Right renal cortex interstitium (tissue), 3 donors: ENCODE results near the gene SNX15. TPM values are rescaled to one million over a fixed set of nuclear protein-coding genes. Genes with fewer than 3 reads are reported as not detected.
"Not testable (repeated sequence)": the region's sequence is repeated elsewhere in the genome, so short reads cannot be mapped to it uniquely, and the experiment has no call there.

Source experiments
- DNase-seq, 3 donors: peaks; one replicate each; pipeline ENCODE4 v3.0.0-alpha.2; 2013; ENCODE audit warnings: low read depth in 3 of 3, low spot score in 2 of 3
- polyA plus RNA-seq, 3 donors: library from polyadenylated mRNA; unstranded; fragments of 120-200 nt; gene quantifications; one replicate each; pipeline ENCODE4 v1.2.1, GENCODE V29; 2013; ENCODE audit not compliant: insufficient read length in 3 of 3

SNX15 gene, protein sequence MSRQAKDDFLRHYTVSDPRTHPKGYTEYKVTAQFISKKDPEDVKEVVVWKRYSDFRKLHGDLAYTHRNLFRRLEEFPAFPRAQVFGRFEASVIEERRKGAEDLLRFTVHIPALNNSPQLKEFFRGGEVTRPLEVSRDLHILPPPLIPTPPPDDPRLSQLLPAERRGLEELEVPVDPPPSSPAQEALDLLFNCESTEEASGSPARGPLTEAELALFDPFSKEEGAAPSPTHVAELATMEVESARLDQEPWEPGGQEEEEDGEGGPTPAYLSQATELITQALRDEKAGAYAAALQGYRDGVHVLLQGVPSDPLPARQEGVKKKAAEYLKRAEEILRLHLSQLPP
- polyA plus RNA-seq, result 10 to 100 TPM; 22.9 to 29.1 (median 26.9) TPM

DNA sequence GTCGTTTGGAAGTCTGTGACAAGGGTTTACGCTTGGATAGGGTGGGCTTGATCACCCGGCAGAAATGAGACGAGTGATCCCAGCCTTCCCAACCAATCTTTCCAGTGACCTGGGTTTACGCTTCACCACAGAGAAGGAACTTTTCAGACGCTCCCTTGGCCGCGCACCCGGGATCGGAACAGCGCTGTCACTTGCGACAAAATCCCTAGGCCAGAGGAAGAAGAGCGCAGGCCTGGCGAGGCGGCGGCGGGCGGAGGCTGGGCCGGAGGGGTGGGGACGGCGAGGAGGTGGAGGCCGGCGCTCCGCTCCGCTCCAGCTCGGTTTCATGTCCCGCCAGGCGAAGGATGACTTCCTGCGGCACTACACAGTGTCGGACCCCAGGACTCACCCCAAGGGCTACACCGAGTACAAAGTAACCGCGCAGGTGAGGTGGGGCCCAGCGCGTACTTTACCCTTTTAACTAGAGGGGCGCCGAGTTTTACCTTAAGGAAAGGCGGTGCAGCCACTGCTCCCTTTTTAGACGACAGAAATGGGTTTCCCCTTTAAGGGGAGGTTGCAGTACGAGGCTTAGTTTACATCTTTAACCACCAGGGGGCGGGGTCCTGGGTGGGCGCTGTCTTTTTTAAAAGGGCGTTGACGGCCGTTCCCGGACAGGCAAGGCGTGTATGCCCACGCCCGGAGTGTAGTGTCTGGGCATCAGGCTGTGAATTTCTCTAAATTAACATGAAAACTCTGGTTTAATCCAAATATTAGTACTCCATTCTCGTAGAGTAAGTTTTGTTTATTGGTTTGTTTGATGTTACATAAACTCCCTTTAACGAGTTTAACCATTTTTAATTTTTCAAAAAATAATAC is at the start of gene SNX15:
Gene SNX15, plus strand, starts transcription at position 227 of the 855 bp plus-strand sequence. Its CDS starts 99 bp downstream, at position 326.
- DNase-seq, result peak; percentile 96

DNA sequence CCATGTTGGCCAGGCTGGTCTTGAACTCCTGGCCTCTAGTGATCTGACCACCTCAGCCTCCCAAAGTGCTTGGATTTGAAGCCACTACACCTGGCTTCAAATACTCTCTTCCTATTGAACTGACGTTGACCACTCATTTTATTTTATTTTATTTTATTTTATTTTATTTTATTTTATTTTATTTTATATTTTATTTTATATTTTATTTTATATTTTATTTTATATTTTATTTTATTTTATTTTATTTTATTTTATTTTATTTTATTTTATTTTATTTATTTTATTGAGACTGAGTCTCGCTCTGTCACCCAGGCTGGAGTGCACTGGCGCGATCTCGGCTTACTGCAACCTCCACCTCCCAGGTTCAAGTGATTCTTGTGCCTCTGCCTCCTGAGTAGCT is 43.9 kb upstream of the SNX15 start:
- DNase-seq, result not testable (repeated sequence)

DNA sequence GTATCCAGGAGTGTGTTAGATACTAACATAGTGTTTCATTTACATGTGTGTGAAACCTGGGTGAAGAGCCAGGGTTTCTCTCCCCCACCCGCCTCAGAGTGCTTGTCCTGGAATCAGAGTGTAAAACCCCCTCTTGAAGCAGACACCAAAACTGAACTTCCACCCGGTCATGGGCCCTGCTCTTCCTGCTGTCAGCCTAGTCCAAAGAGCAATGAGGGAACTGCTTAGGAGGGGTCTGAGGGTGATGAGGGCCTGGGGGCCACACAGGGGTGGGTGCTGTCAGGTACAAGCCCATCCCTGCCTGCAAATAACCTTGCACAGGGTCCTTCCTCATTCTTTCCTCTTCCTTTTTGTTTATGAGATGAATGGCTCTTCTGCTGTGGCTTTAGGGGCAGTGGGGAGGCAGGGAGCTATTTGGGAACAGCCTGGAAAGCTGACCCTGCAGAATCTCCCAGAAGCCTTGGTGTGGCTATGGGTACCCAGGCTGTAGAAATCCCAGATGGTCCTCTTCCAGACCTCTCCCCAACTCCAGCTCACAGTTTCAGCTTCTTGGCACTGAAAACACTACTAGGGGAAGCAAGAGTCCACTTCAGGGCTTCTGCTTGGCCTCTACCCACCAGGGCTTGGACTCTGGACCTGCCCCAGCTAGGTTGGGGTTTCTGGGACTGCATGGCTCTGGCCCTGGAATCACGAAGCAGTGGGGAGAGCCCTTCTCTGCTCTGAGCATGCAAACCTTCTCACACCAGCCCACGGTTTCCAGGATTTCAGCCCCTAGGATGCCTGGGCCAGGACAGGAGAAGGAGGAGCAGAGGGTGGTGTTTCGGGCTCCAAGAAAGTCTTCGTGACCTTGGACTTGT is 39.0 kb upstream of the SNX15 start:
- no peak for DNase-seq

DNA sequence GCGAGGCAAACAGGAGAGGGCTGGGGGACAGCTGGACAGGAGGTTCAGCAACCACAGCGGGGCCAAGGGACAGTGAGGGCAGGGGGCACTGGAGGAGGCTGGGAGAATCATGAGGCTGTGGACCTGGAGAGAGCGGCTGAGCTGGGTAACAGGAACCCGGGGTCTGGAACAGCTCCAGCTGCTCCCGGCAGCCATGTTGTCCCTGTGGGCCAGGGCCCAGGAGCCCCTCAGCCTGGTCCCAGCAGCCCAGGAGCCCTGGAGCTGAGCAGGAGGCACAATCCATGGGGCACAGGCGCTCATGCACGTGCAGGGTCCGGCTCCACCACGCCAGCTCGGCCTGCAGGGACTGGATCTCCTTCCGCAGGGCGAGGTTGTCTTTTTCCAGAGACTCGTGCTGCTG is 37.8 kb upstream of the SNX15 start:
- no peak for DNase-seq

DNA sequence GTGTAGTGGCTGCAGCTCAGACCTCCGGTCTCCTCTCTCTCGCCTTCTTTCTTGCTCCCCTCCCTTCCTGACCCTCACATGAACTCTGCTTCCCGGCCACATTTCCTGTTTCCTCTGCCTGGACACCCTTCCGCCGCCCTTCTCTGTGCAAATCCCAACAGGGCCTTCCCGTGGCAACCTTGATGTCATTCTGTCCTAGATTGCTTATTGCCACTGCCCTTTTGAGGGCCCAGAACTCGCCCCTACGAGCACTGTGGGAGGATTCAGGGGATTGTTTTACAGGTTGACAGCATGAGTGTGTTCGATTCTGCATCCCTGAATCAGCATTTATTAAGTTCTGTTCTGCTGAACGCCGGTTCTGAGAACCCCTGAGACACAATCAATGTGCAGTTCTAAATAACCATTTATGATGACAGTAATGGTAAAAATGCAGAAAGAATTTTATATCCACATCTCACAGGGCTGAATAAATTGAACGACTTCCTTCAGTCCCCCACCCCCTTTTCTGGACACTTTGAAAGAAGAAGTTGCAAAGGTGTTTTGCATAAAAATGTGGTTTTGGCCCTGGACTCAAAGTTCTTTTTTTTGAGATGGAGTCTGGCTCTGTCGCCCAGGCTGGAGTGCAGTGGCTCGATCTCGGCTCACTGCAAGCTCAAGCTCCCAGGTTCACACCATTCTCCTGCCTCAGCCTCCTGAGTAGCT is 36.9 kb upstream of the SNX15 start:
- DNase-seq, result no peak

DNA sequence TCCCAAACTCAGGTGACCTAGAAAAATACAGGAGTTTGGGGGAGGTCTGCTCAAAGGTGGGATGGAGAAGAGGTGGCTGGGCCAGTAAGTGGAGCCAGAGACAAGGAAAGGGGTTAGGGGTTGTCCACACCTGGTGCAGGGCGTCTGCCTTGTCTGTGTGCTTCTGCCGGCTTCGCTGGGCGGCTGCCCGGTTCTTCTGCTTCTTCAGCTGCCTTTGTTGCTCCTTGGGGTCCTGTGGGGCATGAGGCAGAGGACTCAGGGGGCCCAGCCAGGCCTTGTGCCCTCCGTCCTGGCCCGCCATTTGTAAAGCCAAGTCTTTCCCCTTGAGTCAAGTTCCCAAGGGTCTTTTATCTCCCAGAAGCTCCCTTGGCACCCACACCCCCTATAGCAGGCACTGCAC is 32.9 kb upstream of the SNX15 start:
- DNase-seq, result no peak

DNA sequence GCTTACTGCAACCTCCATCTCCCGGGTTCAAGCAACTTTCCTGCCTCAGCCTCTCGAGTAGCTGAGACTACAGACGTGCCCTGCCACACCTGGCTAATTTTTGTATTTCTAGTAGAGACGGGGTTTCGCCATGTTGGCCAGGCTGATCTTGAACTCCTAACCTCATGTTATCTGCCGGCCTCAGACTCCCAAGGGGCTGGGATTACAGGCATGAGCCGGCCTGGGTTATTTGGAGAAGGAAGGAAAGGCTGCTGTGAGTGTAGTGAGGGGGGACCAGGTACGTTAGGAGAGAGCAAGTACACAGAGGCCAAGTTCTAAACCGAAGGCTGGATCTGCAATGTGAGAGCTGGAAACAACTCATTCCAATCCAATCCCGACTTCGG is 30.9 kb upstream of the SNX15 start:
- no peak for DNase-seq

DNA sequence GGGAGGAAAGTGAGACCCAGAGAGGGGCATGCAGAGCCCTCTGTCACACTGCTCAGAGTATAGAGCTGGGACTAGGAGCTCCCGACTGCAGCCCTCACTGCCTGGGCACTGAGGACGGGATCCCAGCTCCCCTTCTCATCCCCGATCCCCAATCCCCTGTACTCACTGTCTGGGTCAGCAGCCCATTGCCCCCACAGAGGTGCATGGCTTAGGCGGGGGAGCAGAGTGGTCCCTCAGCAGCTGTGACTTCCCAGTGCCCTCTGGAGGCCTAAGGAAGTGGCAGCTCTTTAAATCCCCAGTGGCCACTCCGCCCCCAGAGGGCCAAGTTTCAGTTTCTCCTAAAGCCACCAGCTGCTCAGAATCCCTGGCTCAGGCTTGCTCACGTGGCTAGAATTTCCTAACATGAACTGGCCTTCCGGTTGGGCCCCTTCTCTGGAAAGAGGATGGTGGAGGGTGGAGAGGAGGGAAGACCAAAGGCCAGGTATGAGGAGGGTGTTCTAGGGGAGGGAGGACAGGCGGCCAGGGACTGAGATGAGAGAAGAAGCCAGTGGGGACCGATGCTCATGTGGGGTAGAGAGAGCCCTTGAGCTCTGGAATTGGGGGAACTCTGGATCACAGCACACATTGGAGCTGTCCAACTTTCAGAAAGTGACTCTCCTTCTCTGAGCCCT is 30.4 kb upstream of the SNX15 start, which contains the start of gene BATF2:
Gene BATF2, minus strand, starts transcription at position 262 of the 671 bp plus-strand sequence. Its CDS starts 57 bp downstream, at position 205.
- DNase-seq, result peak in 2 of 3 donors; percentile 66 to 77

DNA sequence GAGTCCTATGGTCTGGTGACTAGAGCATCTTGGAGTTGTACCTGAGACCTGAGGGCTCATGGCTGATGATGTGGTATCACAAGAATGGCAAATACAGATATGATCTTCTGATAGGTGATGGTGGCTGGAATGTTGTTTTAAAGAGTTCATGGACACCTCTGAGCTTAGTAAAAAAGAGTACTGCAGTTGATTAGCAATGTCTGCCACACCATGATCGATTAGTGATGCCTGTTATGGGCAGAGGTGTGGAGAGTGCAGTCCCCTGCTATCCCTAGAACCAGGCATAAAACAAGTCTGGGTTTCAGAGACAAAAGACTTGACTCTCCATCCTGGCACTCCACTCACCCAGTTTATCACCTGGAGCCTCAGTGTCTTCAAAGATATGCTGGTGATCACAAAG is 29.1 kb upstream of the SNX15 start:
- no peak for DNase-seq

DNA sequence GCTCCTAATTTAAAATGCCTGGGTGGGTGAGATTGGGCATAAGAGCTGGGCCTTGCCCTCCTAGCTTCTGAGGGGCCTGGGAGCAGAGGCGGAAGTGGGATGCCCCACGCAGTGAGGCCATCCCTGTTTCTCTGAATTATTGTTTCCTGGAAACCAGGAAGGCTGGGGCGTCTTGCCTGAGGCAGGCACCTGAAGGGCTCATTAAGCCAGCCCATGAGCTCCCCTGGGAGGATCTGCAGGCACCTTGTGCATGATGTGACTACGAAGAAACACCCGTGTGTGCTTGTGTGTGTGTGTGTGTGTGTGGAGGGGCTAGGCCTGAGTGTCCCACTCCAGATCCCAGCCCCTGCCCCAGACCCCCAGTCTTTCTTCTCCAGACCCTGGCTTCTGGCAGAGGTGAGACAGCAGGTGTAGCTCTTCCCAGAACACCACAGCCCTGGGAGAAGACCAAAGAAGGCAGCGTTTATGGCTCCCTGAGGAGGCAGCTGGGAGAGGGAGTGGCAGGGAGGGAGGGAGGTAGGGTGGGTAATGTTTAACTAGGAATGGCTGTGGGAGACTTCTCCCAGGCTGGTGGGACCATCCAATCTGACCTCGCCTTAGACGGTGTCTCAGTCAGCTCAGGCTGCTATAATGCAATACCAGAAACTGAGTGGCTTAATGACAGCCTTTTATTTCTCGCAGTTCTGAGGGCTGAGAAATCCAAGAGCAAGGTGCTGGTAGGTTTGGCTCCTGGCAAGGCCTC is 28.4 kb upstream of the SNX15 start:
- DNase-seq, result no peak

DNA sequence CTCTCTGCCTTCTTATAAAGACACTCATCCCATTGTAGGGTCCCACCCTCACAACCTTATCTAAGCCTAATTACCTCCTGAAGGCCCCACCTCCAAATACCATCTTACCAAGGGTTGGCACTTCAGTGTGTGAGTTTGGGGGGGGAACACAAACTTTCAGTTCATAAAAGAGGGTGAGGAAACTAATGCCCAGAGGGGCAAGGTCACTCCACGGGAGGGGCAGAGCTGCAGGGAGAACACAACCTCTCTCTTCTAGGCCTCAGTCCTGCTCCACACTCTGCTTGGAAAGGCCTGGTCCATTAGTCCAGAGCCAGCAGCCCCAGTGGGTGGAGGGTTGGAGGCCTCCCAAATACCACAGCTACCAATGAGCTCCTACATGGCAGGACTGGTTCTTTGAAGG is 27.8 kb upstream of the SNX15 start:
- DNase-seq, result no peak

DNA sequence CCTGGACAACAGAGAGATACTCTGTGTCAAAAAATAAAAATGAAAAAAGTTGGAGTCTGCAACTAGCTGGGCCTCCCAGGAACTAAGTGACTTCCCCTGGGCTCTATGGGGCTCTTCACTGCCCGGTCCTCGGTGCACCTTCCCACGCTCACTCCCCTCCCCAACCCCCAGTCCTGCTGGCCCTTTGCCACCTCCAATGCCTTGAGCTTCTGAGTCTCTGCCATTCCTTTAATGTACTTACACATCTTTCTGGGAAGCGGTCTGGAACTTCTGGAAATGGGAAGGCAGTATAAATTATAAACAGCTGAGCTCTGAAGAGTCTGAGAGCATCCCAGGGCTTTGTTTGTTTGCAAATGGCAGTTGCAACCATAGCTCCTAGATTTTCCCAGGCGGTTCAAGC is 24.5 kb upstream of the SNX15 start:
- no peak for DNase-seq

DNA sequence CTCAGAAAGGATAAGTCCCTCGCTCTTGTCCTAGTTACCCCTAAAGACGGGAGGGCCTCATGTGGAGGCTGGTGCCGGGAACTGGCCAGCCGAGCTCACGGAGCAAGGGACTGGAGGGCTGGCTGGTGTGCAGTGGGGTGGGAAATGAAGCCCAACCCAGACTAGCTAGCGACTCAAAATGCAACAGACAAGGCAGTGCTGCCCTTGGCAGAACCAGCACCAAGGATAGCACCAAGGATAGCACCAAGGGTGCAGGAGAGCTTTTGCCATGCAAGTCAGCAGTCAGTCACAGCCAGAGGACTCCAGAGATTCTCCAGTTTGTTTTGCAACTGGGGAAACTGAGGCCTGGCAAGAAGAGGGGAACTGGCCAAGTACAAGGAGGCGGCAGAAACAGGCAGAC is 24.0 kb upstream of the SNX15 start:
- no peak for DNase-seq

DNA sequence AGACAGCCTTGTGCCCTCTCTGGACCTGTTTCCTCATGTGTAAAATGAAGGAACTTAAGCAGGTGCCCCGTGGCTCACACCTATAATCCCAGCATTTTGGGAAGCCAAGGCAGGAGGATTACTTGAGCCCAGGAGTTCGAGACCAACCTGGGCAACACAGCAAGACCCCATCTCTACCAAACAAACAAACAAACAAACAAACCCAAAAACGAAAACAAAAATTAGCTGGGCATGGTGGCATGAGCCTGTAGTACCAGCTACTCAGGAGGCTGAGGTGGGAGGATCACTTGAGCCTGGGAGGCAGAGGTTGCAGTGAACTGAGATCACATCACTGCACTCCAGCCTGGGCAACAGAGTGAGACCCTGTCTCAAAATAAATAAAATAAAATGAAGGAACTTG is 23.3 kb upstream of the SNX15 start:
- DNase-seq, result not testable (repeated sequence)

DNA sequence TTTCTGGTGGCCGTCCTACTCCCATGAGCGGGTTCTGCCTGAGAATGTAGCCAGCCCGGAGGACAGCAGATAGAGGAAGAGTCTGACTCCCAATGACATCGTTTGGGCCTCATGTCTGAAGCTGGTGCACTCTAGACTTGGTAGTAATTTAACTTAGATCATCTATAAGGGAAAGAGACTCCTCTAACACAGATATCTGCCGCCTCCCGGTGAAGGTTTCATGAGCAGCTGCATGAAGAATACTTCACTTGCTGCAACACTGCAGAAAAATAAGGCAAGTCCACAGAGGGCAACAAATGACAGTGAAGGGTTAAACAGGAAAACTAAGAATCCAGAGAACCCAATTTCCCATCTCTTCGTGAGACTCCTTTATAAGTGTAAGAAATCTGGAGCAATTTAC is 19.2 kb upstream of the SNX15 start:
- no peak for DNase-seq

DNA sequence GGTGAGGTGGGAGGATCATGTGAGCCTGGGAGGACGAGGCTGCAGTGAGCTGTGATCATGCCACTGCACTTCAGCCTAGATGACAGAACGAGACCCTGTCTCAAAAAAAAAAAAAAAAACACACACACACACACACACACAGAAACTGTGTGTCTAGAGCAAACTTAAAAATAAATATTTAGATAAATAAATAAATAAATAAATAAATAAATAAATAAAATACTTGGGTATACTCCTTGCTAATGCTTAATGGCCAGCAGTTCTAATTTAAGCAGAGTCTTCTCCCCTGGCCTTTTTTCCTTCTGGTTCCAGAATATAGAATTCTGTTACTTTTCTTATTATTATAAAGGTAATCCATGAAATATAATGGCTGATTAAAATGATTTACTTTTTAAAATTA is 18.4 kb upstream of the SNX15 start:
- no peak for DNase-seq

DNA sequence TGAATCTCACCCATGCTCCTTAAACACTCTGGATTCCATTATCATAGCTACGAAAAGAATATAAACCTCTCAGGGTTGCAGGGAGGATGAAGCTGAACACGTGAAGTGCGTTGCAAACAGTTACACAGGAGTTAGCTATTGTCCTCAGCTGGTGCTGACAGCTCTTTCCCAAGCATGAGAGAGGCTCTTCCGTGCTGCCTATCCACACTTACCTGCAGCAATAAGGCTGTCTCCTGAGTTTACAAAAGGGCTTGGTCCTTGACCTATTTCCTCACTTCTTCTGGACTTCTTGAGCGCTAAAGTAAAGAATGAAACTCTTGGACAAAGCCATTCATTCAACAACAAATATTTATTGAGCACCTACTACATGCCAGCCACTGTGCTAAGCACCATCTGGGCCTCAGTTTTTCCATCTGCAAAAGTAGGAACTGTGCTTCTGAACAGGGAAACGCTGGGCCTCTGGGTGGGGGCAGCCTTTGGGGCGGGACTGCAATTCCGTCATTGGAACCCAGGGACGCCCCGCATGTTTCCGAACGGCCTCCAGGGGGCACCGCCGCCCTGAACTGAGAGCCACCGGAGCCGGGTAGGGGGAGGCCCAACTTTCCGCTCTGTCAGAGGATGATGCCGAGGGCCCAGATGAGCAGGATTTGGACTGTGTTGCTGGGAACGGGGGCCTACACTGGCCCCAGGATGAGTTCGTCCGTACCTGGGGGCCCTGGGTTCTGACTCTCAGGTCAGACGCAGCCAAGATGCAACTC is 13.9 kb upstream of the SNX15 start:
- peak; percentile 70 to 82 (median 81) for DNase-seq
